ENCODE results near the gene SLCO4A1.

Gene SLCO4A1

GRCh38 chr20:62605236-62605943 is 36.9 kb upstream of the SLCO4A1 start:
- Histone ChIP-seq H3K4me1 (ENCODE audit: control insufficient read depth in 1 of 2, insufficient read depth in 2 of 2, low read length in 2 of 2) (no peaks in the 10 kb centered on the region), H3K36me3 (ENCODE audit: control insufficient read depth in 1 of 2, insufficient read depth in 2 of 2, low read length in 2 of 2) (no peaks in the 10 kb centered on the region), H2BK12ac (ENCODE audit: low read length) (no peak overlapping the region), H3K9ac (ENCODE audit: low read length) (no peak overlapping the region), H4K91ac (ENCODE audit: low read depth, low read length) (no peak overlapping the region), H3K18ac (ENCODE audit: low read length) (no peak overlapping the region), H3K27ac (ENCODE audit: low read depth, low read length) (no peak overlapping the region), H2AFZ (ENCODE audit: insufficient read depth, low read length, poor library complexity) (no peak overlapping the region), H3K27me3 (ENCODE audit: insufficient read depth, low read length) (peaks cover under 1% of the 10 kb centered on the region), H3K9me3 (ENCODE audit: insufficient read depth, low read depth, low read length) (peaks cover 3% of the 10 kb centered on the region), H3K79me2 (ENCODE audit: control insufficient read depth, insufficient read depth, low read length, poor library complexity) (no peaks in the 10 kb centered on the region), H3K79me1 (ENCODE audit: low read length) (no peaks in the 10 kb centered on the region), H2AK5ac (ENCODE audit: low read length) (no peak overlapping the region), H2BK5ac (ENCODE audit: low read depth, low read length, poor library complexity) (no peak overlapping the region), H4K12ac (ENCODE audit: low read depth, low read length) (no peak overlapping the region), H4K8ac (ENCODE audit: low read depth, low read length) (no peak overlapping the region), H3K4me2 (ENCODE audit: low read length) (no peak overlapping the region), H3K4ac (ENCODE audit: low read depth, low read length) (no peak overlapping the region), H3K14ac (ENCODE audit: low read length) (no peak overlapping the region), H3K23ac (ENCODE audit: low read length) (no peak overlapping the region), H3K4me3 (ENCODE audit: low read depth, low read length) (no peak overlapping the region), H2BK120ac (ENCODE audit: insufficient read depth, low read length, poor library complexity) (no peak overlapping the region)
- DNase-seq, result no peak
- WGBS (ENCODE audit: extremely low coverage, insufficient coverage, insufficient read length), result no CpG with 5 or more reads among the region's 11 CpGs

- H2BK12ac ChIP-seq (ENCODE audit: low read length), result no peak overlapping the region
- H2BK120ac ChIP-seq (ENCODE audit: insufficient read depth, low read length, poor library complexity), result no peak overlapping the region
Measured at GRCh38 chr20:62606016-62606415, 36.3 kb upstream of the SLCO4A1 start.

GRCh38 chr20:62606551-62607201 is 35.6 kb upstream of the SLCO4A1 start:
- H3K79me1 ChIP-seq (ENCODE audit: low read length), result no peaks in the 10 kb centered on the region
- peaks cover 8% of the 10 kb centered on the region for H3K9me3 ChIP-seq (ENCODE audit: insufficient read depth, low read depth, low read length)
- H3K4ac ChIP-seq (ENCODE audit: low read depth, low read length), result no peak overlapping the region
- no peak overlapping the region for H4K91ac ChIP-seq (ENCODE audit: low read depth, low read length)
- no peak overlapping the region for H3K27ac ChIP-seq (ENCODE audit: low read depth, low read length)
- no peak overlapping the region for H3K4me3 ChIP-seq (ENCODE audit: low read depth, low read length)
- H2BK120ac ChIP-seq (ENCODE audit: insufficient read depth, low read length, poor library complexity), result no peak overlapping the region
- no peak overlapping the region for H3K9ac ChIP-seq (ENCODE audit: low read length)
- no peak overlapping the region for H4K12ac ChIP-seq (ENCODE audit: low read depth, low read length)
- DNase-seq, result peak in 1 of 2 donors; percentile 19
- H3K14ac ChIP-seq (ENCODE audit: low read length), result no peak overlapping the region
- H3K36me3 ChIP-seq (ENCODE audit: control insufficient read depth in 1 of 2, insufficient read depth in 2 of 2, low read length in 2 of 2), result no peaks in the 10 kb centered on the region
- H2BK5ac ChIP-seq (ENCODE audit: low read depth, low read length, poor library complexity), result no peak overlapping the region
- H3K27me3 ChIP-seq (ENCODE audit: insufficient read depth, low read length), result peaks cover 2% of the 10 kb centered on the region
- H3K4me2 ChIP-seq (ENCODE audit: low read length), result no peak overlapping the region
- no peaks in the 10 kb centered on the region for H3K4me1 ChIP-seq (ENCODE audit: control insufficient read depth in 1 of 2, insufficient read depth in 2 of 2, low read length in 2 of 2)
- WGBS (ENCODE audit: extremely low coverage, insufficient coverage, insufficient read length), result no CpG with 5 or more reads among the region's 31 CpGs
- H3K79me2 ChIP-seq (ENCODE audit: control insufficient read depth, insufficient read depth, low read length, poor library complexity), result no peaks in the 10 kb centered on the region
- no peak overlapping the region for H2AFZ ChIP-seq (ENCODE audit: insufficient read depth, low read length, poor library complexity)
- H4K8ac ChIP-seq (ENCODE audit: low read depth, low read length), result no peak overlapping the region
- no peak overlapping the region for H2AK5ac ChIP-seq (ENCODE audit: low read length)
- H2BK12ac ChIP-seq (ENCODE audit: low read length), result no peak overlapping the region
- H3K23ac ChIP-seq (ENCODE audit: low read length), result no peak overlapping the region
- no peak overlapping the region for H3K18ac ChIP-seq (ENCODE audit: low read length)

More at GRCh38 chr20:62606016-62606415, 36.3 kb upstream of the SLCO4A1 start:
- no peaks in the 10 kb centered on the region for H3K79me1 ChIP-seq (ENCODE audit: low read length)
- H3K4me3 ChIP-seq (ENCODE audit: low read depth, low read length), result no peak overlapping the region
- no peak overlapping the region for H3K4ac ChIP-seq (ENCODE audit: low read depth, low read length)
- H3K14ac ChIP-seq (ENCODE audit: low read length), result no peak overlapping the region
- no peak overlapping the region for H3K18ac ChIP-seq (ENCODE audit: low read length)
- DNase-seq, result no peak
- H2AK5ac ChIP-seq (ENCODE audit: low read length), result no peak overlapping the region
- no CpG with 5 or more reads among the region's 6 CpGs for WGBS (ENCODE audit: extremely low coverage, insufficient coverage, insufficient read length)
- no peaks in the 10 kb centered on the region for H3K4me1 ChIP-seq (ENCODE audit: control insufficient read depth in 1 of 2, insufficient read depth in 2 of 2, low read length in 2 of 2)
- H4K12ac ChIP-seq (ENCODE audit: low read depth, low read length), result no peak overlapping the region
- no peak overlapping the region for H2BK5ac ChIP-seq (ENCODE audit: low read depth, low read length, poor library complexity)
- no peak overlapping the region for H4K91ac ChIP-seq (ENCODE audit: low read depth, low read length)
- no peak overlapping the region for H3K23ac ChIP-seq (ENCODE audit: low read length)
- H3K4me2 ChIP-seq (ENCODE audit: low read length), result no peak overlapping the region
- H3K27ac ChIP-seq (ENCODE audit: low read depth, low read length), result no peak overlapping the region
- H3K36me3 ChIP-seq (ENCODE audit: control insufficient read depth in 1 of 2, insufficient read depth in 2 of 2, low read length in 2 of 2), result no peaks in the 10 kb centered on the region
- no peak overlapping the region for H4K8ac ChIP-seq (ENCODE audit: low read depth, low read length)
- H3K9me3 ChIP-seq (ENCODE audit: insufficient read depth, low read depth, low read length), result peaks cover 4% of the 10 kb centered on the region
- H3K9ac ChIP-seq (ENCODE audit: low read length), result no peak overlapping the region
- H3K27me3 ChIP-seq (ENCODE audit: insufficient read depth, low read length), result peaks cover 2% of the 10 kb centered on the region
- no peak overlapping the region for H2AFZ ChIP-seq (ENCODE audit: insufficient read depth, low read length, poor library complexity)
- no peaks in the 10 kb centered on the region for H3K79me2 ChIP-seq (ENCODE audit: control insufficient read depth, insufficient read depth, low read length, poor library complexity)

- no peaks in the 10 kb centered on the region for H3K79me1 ChIP-seq (ENCODE audit: low read length)
- H2AK5ac ChIP-seq (ENCODE audit: low read length), result no peak overlapping the region
- no peak overlapping the region for H4K8ac ChIP-seq (ENCODE audit: low read depth, low read length)
- no peaks in the 10 kb centered on the region for H3K36me3 ChIP-seq (ENCODE audit: control insufficient read depth in 1 of 2, insufficient read depth in 2 of 2, low read length in 2 of 2)
- H4K12ac ChIP-seq (ENCODE audit: low read depth, low read length), result no peak overlapping the region
- no peak overlapping the region for H3K18ac ChIP-seq (ENCODE audit: low read length)
- no peak overlapping the region for H2BK12ac ChIP-seq (ENCODE audit: low read length)
- no peak overlapping the region for H2AFZ ChIP-seq (ENCODE audit: insufficient read depth, low read length, poor library complexity)
- no peaks in the 10 kb centered on the region for H3K79me2 ChIP-seq (ENCODE audit: control insufficient read depth, insufficient read depth, low read length, poor library complexity)
- no peak overlapping the region for H3K27ac ChIP-seq (ENCODE audit: low read depth, low read length)
- no peaks in the 10 kb centered on the region for H3K4me1 ChIP-seq (ENCODE audit: control insufficient read depth in 1 of 2, insufficient read depth in 2 of 2, low read length in 2 of 2)
- no peak overlapping the region for H3K23ac ChIP-seq (ENCODE audit: low read length)
- no peak overlapping the region for H2BK120ac ChIP-seq (ENCODE audit: insufficient read depth, low read length, poor library complexity)
- H3K4me3 ChIP-seq (ENCODE audit: low read depth, low read length), result no peak overlapping the region
- H3K9me3 ChIP-seq (ENCODE audit: insufficient read depth, low read depth, low read length), result peaks cover 8% of the 10 kb centered on the region
- H2BK5ac ChIP-seq (ENCODE audit: low read depth, low read length, poor library complexity), result no peak overlapping the region
- H3K14ac ChIP-seq (ENCODE audit: low read length), result no peak overlapping the region
- peaks cover 2% of the 10 kb centered on the region for H3K27me3 ChIP-seq (ENCODE audit: insufficient read depth, low read length)
- no peak overlapping the region for H4K91ac ChIP-seq (ENCODE audit: low read depth, low read length)
- WGBS (ENCODE audit: extremely low coverage, insufficient coverage, insufficient read length), result no CpG with 5 or more reads among the region's 21 CpGs
- no peak overlapping the region for H3K9ac ChIP-seq (ENCODE audit: low read length)
- H3K4ac ChIP-seq (ENCODE audit: low read depth, low read length), result no peak overlapping the region
- no peak overlapping the region for H3K4me2 ChIP-seq (ENCODE audit: low read length)
- no peak for DNase-seq
Measured at GRCh38 chr20:62607366-62608217, 34.7 kb upstream of the SLCO4A1 start.

Data from trophoblast cell (in vitro differentiated cells and primary cell).